CD1c-positive myeloid dendritic cell (primary cell): Measurements from ENCODE around the gene ANXA2.

Source experiments
- DNase-seq: peaks from one replicate; pipeline ENCODE4 v3.0.0-alpha.2; 2016; ENCODE audit errors: extremely low spot score

Gene ANXA2

DNA sequence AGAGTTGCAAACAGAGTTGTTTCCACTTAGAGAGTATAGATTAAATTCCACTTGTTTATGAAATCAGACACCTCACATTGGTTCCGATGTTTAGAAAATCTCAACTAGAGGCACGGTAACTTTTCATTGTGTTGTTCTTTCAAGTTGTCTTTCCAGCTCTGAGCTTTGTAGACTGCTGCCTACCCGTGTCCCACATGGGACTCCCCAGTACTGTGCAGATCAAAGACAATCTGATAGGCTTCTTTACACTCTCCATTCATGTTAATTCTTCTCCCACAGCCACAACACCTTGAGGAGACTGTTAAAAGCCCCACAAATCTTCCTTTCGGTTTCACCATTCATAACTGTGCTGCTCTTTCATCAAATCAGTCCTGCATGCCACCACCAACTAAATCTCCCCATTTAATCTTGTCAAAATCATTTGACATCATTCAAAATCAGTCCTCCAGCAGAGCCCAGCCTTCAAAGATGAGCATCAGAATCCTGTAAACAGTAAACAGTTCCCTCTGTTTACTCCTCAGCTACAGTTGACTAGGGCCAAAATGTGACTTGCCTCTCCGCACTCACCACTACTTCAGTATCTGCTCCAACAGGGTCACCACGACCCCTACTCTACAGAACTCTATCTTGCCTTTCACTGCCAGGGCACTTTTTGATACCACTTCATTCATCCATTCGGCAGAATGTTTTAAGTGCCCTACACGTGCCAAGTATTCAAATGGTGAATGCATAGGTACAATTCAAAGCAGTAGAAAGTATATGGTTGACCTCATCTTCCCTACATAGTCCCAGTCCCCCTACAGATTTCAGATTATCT lies 8.3 kb downstream of the ANXA2 start:
- DNase-seq, result no peak

DNA sequence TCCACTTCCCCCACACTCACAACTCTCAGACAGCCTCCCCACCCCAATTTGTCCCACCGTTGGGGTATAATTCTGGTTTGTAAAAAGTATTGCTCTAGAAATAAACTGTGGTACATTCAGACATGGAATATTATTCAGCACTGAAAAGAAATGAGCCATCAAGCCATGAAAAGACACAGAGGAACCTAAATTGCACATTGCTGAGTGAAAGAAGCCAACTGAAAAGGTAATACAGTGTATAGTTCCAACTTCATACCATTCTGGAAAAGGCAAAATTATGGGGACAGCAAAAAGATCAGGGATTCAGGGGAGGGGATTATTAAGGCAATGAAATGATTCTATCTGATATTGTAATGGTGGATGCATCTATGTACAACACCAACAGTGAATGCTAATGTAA lies 10.5 kb downstream of the ANXA2 start:
- no peak for DNase-seq

DNA sequence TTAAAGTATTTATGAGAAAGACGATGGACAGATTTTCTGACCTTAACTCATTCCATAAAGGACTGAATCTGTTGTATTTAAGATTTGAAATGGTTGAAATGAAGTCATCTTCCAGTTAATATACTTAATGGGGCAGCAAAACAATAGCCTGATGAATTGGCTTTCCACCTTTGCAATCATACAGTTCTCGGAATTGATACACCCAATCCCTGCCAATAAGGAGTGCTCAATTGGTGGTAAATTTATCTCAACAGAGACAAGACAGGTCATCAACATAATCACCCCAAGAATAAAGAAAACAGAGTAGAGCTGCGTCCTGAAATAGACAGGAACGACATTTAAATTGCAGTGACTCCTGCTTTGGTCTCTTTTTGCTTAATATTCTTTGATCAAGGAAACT lies 11.2 kb downstream of the ANXA2 start:
- no peak for DNase-seq

DNA sequence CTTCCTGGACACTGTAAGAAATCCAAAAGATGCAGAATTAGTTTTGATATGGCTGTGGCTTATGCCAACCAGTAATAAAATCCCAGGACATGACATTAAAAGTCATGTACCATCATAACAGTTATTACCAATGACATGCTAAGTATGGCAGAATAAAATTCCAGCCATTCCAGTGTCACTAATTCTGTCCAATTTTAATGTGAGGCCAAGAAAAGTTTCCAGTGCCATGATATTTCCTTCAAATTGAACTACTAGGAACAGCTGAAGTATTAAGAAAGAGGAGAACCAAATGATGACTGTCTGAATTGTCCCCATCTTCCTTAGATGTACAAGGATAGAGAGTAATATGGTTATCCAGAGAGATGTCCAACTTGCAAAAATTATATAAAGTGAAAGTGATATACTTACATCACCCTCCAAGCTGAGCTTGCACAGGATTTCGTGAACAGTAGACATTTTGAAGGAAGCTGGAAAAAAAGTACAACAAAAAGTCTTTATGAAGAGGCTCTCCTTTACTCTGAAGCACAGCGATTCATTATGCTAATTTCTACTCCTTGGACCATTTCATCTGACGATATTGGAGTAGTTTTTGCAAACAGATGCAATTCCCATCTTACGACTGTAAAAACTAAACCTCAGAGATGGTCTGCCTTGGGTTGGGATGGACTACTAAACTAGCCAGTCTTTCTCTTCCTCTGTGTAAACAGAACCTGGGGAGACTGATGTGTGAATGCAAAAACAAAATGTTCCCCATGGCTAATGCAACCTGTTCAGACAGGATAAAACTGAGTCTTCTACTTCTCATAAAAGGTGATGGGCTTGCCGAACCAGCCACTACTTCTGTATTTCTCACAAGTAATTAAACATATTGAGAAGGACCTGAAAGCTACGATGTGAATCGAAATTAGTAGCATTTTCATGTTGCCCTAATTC lies 11.9 kb downstream of the ANXA2 start:
- DNase-seq, result no peak

GRCh38 chr15:60384526-60385126 lies 13.2 kb downstream of the ANXA2 start:
- no peak for DNase-seq

DNA sequence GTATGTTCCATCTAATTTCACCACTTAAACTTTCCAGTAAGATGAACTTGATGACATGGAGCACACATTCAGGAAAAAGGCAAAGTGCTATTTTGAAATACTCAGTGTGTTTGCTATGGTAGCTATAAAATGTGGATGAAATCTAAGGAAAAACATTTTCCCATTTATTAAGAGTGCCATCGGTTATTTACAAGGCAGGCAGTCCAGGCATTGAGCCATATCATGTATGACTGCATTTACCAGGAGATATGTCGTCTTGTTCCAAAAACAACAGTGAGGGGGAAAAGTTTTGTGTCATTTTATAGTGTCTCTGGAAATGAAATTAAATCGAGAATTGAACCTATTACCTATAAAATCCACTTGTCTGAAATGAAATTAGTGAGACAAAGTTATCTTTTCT lies 13.7 kb downstream of the ANXA2 start:
- no peak for DNase-seq

DNA sequence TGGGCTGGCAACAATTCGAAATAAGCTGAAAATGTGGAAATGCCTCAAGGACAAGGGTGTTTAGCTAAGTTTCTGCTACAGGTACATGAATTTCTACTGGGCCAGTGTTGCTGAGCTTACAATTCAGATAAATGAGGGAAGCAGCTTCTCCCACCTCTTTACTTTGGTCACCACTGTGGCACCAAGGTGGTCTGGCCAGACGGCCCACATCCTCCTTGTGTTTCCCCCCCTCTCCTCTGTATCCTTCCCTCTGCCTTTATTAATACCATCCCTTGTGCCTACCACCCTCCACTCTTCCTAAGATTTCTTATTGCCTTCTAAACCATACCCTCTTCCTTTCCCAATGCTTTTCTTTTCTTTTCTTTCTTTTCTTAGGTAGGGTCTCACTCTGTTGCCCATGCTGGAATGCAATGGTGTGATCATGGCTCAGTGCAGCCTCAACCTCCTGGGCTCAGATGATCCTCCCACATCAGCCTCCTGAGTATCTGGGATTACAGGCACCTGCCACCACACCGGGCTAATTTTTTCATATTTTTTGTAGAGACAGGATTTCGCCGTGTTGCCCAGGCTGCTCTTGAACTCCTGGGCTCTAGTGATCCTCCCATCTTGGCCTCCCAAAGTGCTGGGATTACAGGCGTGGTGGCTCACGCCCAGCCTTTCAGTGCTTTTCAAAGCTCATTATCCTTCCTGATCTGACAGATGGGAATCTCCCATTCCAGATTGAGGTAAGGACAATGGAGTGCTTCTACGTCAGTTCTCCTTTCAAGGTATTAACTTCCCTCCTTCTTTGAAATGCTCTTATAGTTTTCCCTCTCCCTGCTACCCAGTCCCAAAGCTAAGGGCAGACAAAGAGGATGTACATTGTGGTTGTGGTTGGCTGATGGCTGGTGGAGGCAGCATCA lies 14.8 kb downstream of the ANXA2 start:
- DNase-seq, result no peak

DNA sequence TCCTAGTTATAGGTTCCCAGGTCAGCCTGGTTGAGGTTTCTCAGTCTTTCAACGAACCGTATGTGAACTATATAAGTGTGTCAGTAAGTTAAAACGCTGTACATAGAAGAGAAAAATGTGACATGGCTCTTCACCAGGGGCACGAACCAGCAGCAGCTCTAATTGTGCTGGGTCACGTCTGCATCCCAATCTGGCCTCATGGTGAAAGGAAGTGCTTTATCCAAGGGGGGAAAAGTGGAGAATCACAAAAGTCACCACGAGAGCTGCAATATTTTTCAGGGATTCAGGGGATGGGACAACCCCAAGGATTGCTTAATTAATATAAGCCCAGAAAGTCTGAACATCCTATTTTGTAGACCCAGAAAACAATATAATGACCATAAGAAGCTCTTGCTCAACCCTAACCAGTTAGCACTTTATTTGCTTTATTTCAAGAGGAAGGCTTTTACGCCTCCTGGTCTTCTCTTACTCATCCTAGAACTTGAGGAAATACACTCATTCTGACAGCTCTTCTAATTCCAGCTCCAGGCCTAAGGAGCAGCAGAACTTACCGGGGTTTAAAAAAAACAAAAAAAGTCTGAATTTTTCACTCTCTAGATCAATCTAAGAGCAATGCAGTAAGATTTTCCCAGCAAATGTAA lies 16.5 kb downstream of the ANXA2 start:
- no peak for DNase-seq

DNA sequence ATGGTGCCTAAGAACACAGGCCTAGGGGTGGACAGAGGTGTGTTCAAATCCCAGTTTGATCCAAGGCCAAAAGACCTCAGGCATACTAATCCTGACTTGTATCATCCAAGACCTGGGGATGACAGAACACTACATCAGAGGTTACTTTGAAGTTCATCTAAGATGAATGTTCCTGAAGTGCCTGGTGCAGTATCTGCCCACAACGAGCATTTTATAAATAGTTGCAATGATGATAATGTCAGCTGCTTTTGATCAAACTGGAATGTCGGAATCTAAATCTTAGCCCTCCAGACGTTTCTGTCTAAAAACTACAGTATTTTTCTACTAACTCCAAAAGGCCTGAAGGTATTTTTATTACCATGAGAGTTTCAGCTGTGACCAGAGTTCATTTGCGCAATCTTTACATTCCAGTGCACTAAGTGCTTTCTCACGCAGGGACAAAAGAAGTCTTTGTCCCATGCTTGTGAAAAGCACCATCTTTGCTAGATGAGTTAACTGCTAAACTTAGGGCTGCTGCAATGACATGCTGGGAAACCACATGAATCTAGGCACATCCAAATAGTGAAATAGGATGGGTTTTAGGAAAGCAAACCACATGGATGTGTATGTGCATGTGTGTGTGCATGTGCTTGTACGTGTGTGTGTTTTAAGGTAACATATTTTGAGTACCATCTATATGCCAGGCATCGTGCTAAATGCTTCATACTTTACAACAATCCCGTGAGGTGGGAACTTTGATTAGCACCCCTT lies 18.1 kb downstream of the ANXA2 start:
- DNase-seq, result no peak

GRCh38 chr15:60379185-60379524 lies 18.6 kb downstream of the ANXA2 start:
- DNase-seq, result no peak

DNA sequence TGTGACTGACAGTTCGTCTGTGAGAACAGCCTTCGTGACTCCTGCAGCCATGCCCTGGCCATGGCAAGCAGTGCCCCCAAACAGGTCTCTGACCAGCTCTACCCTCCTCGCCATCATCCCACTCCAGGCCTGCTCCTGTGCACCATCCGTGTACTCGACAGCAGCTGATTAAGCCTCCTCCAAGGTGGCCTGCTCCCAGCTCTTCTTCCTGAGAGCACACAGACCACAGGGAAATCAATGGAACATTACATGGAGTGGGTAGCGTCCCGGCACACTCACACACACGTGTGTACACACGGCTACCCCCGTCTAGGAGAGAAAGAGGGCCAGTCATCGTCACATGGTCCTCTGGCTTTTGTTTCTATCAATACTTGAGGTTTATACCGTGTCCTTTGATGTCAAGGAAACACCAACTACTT lies 21.1 kb downstream of the ANXA2 start:
- DNase-seq, result no peak

DNA sequence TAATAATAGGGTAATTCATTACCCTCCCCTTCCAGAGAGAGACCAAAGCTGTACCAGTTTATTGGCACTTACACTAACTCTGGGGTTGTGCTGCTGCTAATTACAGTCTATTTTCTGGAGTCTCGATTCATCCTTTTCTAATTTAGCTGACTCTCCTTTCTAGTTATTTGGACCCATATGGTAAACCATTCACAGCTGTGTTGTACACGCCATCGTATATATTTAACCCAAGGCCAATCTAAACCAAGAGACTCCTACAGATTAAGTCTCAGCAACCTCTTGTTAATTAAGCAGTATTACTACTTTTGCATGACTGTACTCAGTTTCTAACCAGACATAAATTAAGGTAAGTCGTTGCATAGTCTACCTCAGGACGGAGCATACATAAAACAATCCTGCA lies 22.5 kb downstream of the ANXA2 start:
- no peak for DNase-seq

- DNase-seq, result no peak
Measured at GRCh38 chr15:60374628-60375081, 23.1 kb downstream of the ANXA2 start.

DNA sequence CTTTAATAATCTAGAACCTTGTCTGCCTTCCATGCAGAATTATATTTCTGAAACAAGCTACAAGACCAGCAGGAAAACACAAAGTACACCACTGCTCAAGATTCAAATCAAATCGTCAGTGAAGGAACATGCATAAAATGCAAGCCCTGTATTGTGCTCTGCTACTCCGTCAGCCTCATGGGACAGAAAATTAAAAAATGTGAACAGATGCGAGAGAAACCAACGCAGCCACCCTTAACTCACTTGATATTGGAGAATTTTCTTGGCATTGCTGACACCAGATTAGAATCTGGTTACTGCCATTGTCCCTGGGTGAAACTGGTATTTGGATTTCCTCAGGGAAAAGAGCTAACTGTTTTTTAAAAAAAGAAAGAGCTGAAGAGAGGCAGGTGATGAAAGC lies 23.6 kb downstream of the ANXA2 start:
- no peak for DNase-seq

GRCh38 chr15:60373745-60374144 lies 24.0 kb downstream of the ANXA2 start:
- no peak for DNase-seq

DNA sequence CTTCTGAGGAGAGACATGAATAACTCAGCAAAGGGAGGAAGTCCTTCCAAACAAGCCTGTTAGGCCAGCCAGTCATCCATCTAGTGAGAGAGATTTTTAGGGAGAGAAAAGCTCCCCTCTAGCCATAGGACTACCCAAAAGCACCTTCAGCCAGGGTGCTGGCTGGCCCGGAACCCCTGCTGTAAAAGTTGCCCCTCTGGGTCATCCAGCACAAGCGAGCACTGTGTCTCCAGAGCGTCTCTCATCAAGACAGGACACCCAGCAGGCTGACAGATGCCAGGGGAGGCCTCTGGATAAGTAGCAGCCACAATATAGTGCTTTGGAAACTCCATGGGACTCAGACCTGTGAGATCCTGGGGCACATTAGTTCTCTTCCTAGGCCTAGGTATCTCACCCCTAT lies 24.5 kb downstream of the ANXA2 start:
- DNase-seq, result no peak

DNA sequence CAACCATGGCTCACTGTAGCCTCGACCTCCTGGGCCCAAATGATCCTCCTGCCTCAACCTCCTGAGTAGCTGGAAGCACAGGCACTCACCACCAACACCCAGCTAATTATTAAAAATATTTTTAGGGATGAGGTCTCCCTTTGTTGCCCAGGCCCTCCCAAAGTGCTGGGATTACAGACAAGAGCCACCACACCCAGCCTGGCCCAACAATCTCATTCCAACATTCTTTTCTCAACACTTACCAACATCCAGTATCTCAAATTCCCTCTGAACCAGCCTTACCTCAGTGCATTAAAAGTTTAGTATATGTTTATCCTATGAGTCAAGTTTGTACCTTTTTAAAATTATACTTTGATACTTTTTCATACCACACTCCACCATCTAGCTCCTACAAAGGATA lies 25.0 kb downstream of the ANXA2 start:
- no peak for DNase-seq

- no peak for DNase-seq
Measured at GRCh38 chr15:60372227-60372626, 25.6 kb downstream of the ANXA2 start.

DNA sequence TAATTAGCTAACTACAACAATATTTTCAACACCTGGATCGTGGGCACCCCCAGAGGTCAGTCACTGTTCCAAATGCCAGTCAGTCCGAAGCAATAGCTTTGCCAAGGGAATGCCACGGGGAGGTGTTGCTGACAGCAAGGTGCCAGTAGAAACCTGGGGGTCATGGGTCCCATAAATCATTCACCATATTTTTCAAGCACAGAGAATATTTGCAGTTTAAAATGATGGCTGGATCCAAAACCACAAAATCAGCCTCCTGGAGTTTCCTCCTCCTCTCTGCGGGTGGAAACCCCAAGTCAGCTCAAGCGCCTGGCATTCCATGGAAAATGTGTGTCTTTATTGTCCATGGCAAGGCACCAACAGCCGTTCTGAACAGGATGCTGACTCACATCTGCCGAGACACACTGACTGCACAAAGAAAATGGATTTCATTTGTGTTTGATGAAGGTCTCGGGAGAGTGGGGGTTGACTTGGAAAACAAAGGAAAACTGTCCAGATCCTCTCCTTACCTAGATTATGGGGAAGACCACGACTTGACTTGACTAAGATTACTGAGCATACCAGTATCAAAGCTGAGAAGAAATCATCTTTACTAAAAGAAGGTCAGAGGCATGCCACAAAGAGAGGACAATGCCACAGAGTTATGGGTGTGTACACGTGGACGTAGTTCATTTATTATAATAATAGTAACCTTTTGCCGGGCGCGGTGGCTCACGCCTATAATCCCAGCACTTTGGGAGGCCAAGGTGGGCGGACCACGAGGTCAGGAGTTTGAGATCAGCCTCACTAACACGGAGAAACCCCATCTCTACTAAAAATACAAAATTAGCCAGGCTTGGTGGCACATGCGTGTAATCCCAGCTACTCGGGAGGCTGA lies 26.4 kb downstream of the ANXA2 start:
- DNase-seq, result no peak

DNA sequence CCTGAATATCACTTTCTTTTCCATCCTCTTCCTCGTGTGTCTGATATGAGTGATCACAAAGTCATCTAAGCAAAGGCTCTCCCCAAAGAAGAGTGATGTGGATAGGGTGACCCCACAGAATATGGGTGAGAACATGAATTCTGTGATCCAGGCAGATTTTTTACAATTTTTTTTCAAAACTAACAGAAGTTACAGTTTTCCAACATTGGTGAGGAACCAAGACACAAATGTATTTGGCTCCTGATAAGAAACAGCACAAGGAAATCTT lies 27.0 kb downstream of the ANXA2 start:
- no peak for DNase-seq
